Activated T-cell treated with anti-CD3 and anti-CD28 coated beads, Interleukin-2, amount 50 U/mL, for 4 hours (primary cell): Measurements from ENCODE around the gene NDUFC1. TPM values are rescaled to one million over a fixed set of nuclear protein-coding genes. Genes with fewer than 3 reads are reported as not detected.
"Not testable (repeated sequence)": the region's sequence is repeated elsewhere in the genome, so short reads cannot be mapped to it uniquely, and the experiment has no call there.

Experiments used
- ATAC-seq, 2 donors: fragments of 200-7000 bp; cut with Tn5 transposase; one replicate each; pipeline ENCODE4 v1.10.0; 2021
- DNase-seq: peaks from one replicate; pipeline ENCODE4 v3.0.0-alpha.2; 2020
- H3K27me3 Mint-ChIP-seq: one replicate; pipeline ENCODE4 v1.8.0; 2021; ENCODE audit warnings: low read depth, mixed read lengths
- H3K36me3 Mint-ChIP-seq: one replicate; pipeline ENCODE4 v1.8.0; 2022; ENCODE audit warnings: mixed read lengths; ENCODE audit not compliant: insufficient read depth
- H3K4me1 Mint-ChIP-seq: one replicate; pipeline ENCODE4 v1.8.0; 2021; ENCODE audit warnings: low read depth, mixed read lengths
- H3K4me3 Mint-ChIP-seq: one replicate; pipeline ENCODE4 v1.8.0; 2021; ENCODE audit warnings: mild to moderate bottlenecking, moderate library complexity, mixed read lengths
- H3K9me3 Mint-ChIP-seq: one replicate; pipeline ENCODE4 v1.8.0; 2021; ENCODE audit warnings: mixed read lengths
- total RNA-seq, 3 donors: library from RNA; stranded (reverse); gene quantifications; one replicate each; pipeline ENCODE4 v1.2.1, GENCODE V29; 2021

The NDUFC1 gene
- total RNA-seq, 3 donors from 2014 or later = 46.4 to 51.9 (median 51.6) TPM

DNA sequence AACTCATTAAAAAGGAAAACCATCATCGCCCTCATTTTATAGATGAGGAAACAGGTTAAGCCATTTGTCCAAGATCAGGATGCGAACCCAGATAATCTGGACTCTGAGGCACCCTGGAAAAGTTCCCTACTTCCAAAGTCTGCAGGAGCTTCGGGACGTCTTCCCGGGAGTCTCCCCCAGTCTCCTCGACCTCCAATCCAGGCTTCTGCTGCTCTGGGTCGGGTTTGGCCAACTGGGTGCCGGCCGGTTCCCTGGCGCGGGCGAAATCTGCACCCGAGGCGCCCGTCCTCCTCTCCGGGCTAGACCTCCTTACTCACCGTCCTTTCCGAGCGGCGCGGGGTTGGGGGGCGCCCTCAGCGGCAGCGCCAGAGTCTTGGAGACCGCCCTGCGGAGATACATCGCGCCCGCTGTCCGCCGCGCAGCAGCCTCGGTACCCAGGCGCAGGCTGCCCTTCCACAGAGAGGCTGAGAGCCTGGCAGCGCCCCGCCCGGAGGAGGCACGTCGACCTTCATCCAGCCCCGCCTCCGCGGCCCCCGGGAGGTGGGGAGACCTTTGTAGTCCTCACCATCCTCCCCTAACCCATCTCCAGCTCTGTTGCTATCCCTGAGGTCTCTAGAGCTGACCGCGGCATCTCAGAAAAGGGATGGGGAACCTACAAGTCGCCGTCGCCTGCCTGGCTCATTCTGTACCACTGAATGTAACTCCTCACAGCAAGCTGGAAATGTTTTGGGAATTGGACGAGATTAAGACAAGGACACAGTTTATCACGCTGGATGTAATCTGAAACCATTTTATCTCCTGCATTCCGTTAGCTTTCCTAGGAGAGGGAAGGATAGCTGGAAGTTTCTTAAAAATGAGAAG is 22.3 kb downstream of the NDUFC1 start, which contains the start of gene MGARP:
Gene MGARP, minus strand, starts transcription at position 466 of the 861 bp plus-strand sequence. Its CDS starts 67 bp downstream, at position 399.
- Mint-ChIP-seq H3K36me3 (peaks cover 4% of the 10 kb centered on the region), H3K27me3 (peaks cover 47% of the 10 kb centered on the region), H3K4me1 (peaks cover 11% of the 10 kb centered on the region), H3K4me3 (peak within 1 kb of the TSS; percentile 76), H3K9me3 (peaks cover 4% of the 10 kb centered on the region)
- DNase-seq (peak; percentile 16), ATAC-seq (peak; percentile 81 to 87)

DNA sequence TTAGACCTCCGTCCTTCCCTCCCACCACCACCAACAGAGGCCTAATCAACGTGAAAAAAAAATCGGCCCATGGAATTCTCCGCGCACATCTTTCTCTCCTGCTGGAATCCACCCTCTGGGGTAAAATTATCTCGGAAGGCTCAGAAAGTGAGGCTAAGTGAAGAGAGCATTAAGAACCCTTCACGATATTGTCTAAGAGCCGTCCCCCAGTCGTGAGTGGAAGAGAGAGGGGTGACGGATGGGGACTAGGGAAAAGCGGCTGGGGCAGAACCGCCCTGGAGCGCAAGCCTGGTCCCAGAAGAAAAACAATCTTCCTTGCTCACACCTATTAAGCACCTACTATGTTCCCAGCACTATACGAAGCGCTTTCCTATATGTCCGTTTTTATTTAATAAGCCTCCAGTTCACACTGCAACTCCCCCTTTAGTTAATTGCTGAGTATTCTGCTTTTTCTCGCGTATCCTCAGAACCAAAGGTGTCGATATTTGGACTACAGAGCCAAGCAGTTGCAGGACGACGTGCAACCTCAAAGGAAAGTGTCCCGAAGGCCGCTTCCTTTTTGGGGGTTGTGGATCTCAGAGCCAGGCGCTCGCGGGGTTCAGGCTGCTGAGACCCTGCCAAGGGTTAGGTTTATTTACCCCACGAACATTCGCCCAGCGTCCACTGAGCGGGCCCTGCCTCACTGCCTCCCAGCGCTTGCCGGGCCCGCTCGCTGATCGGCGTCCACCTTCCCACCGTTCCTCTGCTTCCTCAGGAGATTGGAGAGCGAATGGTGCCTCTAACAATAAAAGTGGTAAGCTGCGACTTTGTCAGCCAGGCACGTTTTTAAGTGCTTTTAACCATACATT is 23.1 kb downstream of the NDUFC1 start:
- DNase-seq = no peak
- peaks cover 47% of the 10 kb centered on the region for H3K27me3 Mint-ChIP-seq
- ATAC-seq = peak; percentile 42 to 46
- H3K36me3 Mint-ChIP-seq = no peaks in the 10 kb centered on the region
- peaks cover 11% of the 10 kb centered on the region for H3K4me1 Mint-ChIP-seq
- H3K9me3 Mint-ChIP-seq = no peaks in the 10 kb centered on the region
- peak overlapping the region; percentile 76 for H3K4me3 Mint-ChIP-seq

DNA sequence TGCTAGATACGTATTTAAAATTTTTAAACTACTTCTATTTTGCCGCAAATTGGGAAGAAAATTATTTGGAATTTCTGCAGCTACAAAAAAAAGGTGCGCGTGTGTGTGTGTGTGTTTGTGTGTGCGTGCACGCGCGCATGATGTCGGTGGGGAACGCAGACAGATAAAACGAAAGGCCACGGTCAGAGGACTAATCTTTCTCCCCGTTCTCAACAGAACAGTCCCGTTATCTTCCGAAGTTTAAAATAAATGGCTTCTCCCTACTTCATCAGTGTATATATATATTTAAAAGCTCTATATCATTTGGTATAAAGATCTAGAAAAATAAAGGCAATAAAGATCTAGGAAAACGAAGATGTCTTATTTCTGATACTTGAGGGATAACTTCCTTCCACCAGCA is 23.8 kb downstream of the NDUFC1 start:
- Mint-ChIP-seq H3K9me3 (no peaks in the 10 kb centered on the region), H3K36me3 (no peaks in the 10 kb centered on the region), H3K27me3 (peaks cover 47% of the 10 kb centered on the region), H3K4me1 (peaks cover 11% of the 10 kb centered on the region), H3K4me3 (peak overlapping the region; percentile 76)
- DNase-seq (no peak), ATAC-seq (no peak)

GRCh38 chr4:139275281-139275735 is 27.0 kb downstream of the NDUFC1 start:
- Mint-ChIP-seq H3K27me3 (peaks cover 37% of the 10 kb centered on the region), H3K9me3 (no peaks in the 10 kb centered on the region), H3K4me3 (no peak overlapping the region), H3K4me1 (peaks cover 11% of the 10 kb centered on the region), H3K36me3 (no peaks in the 10 kb centered on the region)
- ATAC-seq (no peak), DNase-seq (no peak)

- no peaks in the 10 kb centered on the region for H3K9me3 Mint-ChIP-seq
- peaks cover 32% of the 10 kb centered on the region for H3K27me3 Mint-ChIP-seq
- H3K36me3 Mint-ChIP-seq = no peaks in the 10 kb centered on the region
- DNase-seq (no peak), ATAC-seq (no peak)
- no peak overlapping the region for H3K4me3 Mint-ChIP-seq
- H3K4me1 Mint-ChIP-seq = peaks cover 11% of the 10 kb centered on the region
Measured at GRCh38 chr4:139274790-139275189, 27.5 kb downstream of the NDUFC1 start.

DNA sequence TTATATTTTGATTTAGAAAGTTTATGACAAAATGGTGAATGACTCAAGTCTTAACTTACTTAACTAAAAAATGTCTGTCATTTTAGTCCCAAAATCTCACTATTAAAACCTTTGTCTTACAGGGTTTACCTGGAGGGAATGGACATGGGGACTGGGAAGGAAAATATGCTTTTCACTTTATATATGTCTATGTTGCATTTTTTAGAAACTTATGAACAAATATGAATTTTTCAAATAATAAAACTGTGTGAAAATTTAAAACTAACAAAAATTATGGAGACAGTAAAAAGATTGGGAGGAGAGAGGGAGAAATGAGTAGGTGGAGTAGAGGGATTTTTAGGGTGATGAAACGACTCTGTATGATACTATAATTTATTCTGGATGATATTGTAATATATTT is 28.4 kb downstream of the NDUFC1 start:
- Mint-ChIP-seq H3K27me3 (peaks cover 24% of the 10 kb centered on the region), H3K9me3 (no peaks in the 10 kb centered on the region), H3K4me1 (peaks cover 2% of the 10 kb centered on the region), H3K36me3 (no peaks in the 10 kb centered on the region), H3K4me3 (no peak overlapping the region)
- ATAC-seq = no peak
- no peak for DNase-seq

GRCh38 chr4:139267301-139267700 is 35.0 kb downstream of the NDUFC1 start:
- H3K4me3 Mint-ChIP-seq = peak overlapping the region; percentile 70

DNA sequence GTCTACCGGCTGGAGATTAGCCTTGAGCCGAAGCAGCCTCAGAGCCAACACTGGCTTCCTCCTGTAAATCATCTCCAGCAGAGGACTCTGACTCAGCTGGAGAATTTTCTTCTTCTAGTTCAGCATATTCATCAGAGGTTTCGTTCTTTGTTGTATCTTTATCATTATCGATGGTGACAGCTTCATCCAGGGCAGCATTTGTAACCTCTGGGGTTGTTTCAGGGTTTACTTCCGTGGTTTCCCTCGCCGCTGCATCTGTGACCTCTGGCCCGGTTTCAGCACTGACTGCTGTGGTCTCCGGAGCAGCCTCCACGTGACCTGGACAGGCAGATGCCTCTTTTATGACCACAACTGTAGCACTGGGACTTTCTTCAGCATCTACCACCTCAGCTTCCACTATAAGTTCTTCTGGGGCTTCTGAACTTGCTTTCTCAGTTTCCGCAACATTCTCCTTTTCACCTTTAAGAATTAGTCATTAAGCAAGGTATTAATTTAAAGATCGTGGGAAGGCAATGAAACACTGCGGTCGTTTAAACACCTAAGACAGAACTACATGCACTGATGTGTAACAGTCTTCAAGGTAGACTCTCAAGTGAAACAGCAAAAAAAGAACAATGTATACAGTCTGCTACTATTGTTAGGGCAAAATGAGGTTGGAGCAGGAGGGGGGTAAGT is 35.6 kb downstream of the NDUFC1 start:
- ATAC-seq (peak; percentile 94 to 96), DNase-seq (peak; percentile 38)
- Mint-ChIP-seq H3K36me3 (no peaks in the 10 kb centered on the region), H3K4me3 (peak overlapping the region; percentile 70), H3K4me1 (peaks cover 26% of the 10 kb centered on the region), H3K9me3 (no peaks in the 10 kb centered on the region), H3K27me3 (peaks cover under 1% of the 10 kb centered on the region)

More at GRCh38 chr4:139267301-139267700, 35.0 kb downstream of the NDUFC1 start:
- Mint-ChIP-seq H3K9me3 (no peaks in the 10 kb centered on the region), H3K4me1 (peaks cover 26% of the 10 kb centered on the region), H3K27me3 (no peaks in the 10 kb centered on the region), H3K36me3 (no peaks in the 10 kb centered on the region)
- DNase-seq (no peak), ATAC-seq (no peak)

- Mint-ChIP-seq H3K36me3 (no peaks in the 10 kb centered on the region), H3K4me3 (peak overlapping the region; percentile 70)
- ATAC-seq = peak in 1 of 2 donors; percentile 1
Measured at GRCh38 chr4:139266208-139266582, 36.1 kb downstream of the NDUFC1 start.

GRCh38 chr4:139265654-139266053 is 36.6 kb downstream of the NDUFC1 start:
- no peaks in the 10 kb centered on the region for H3K9me3 Mint-ChIP-seq
- H3K36me3 Mint-ChIP-seq = no peaks in the 10 kb centered on the region
- H3K4me3 Mint-ChIP-seq = no peak overlapping the region
- H3K27me3 Mint-ChIP-seq = peaks cover 2% of the 10 kb centered on the region
- DNase-seq (no peak), ATAC-seq (no peak)
- peaks cover 26% of the 10 kb centered on the region for H3K4me1 Mint-ChIP-seq

More at GRCh38 chr4:139266208-139266582, 36.1 kb downstream of the NDUFC1 start:
- Mint-ChIP-seq H3K9me3 (no peaks in the 10 kb centered on the region), H3K4me1 (peaks cover 26% of the 10 kb centered on the region), H3K27me3 (peaks cover 2% of the 10 kb centered on the region)
- no peak for DNase-seq

DNA sequence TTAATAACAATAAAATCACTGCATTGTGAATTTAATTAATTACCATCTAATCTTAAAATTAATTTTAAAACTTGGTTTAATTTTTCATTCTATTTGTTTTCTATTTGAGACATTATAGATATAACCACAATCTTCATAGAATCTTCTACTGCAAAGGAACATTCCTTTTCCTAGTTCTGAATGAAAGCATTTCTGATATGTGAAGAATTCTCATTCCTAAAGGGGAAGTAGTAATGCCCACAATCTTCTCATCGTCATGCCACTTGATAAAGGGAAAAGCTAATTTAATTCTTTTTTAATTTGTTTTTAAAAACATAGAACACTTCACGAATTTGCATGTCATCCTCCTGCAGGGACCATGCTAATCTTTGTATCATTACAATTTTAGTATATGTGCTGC is 45.9 kb downstream of the NDUFC1 start:
- Mint-ChIP-seq H3K4me3 (no peak overlapping the region), H3K4me1 (no peaks in the 10 kb centered on the region), H3K36me3 (no peaks in the 10 kb centered on the region), H3K9me3 (no peaks in the 10 kb centered on the region), H3K27me3 (peaks cover 4% of the 10 kb centered on the region)
- ATAC-seq = no peak
- DNase-seq = no peak

- H3K4me1 Mint-ChIP-seq, ATAC-seq, H3K27me3 Mint-ChIP-seq, H3K36me3 Mint-ChIP-seq, DNase-seq, H3K4me3 Mint-ChIP-seq, H3K9me3 Mint-ChIP-seq: not testable (repeated sequence)
Measured at GRCh38 chr4:139255581-139255980, 46.7 kb downstream of the NDUFC1 start.

- no peak for ATAC-seq
- no peak overlapping the region for H3K4me3 Mint-ChIP-seq
- H3K27me3 Mint-ChIP-seq = no peaks in the 10 kb centered on the region
- H3K4me1 Mint-ChIP-seq = no peaks in the 10 kb centered on the region
- no peaks in the 10 kb centered on the region for H3K9me3 Mint-ChIP-seq
- H3K36me3 Mint-ChIP-seq = no peaks in the 10 kb centered on the region
- no peak for DNase-seq
Measured at GRCh38 chr4:139253713-139254112, 48.6 kb downstream of the NDUFC1 start.

DNA sequence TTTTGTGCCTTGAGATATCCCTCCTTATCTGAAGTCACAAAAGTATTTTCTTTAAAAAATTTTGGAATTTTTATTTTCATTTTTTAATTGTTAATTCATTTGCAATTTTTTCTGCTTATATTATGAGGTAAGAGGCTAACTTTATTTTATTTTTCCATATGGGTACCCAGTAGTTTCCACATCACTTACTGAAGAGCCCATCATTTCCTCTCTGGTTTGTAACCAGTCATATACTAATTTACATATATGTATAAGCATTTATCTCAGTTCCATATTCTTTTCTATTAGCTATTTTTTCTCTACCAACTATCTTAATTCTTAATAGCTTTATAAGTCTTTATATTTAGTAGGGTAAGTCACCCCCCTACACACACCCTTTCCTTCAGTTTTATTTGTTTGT is 49.2 kb downstream of the NDUFC1 start:
- ATAC-seq (no peak), DNase-seq (no peak)
- Mint-ChIP-seq H3K4me3 (no peak overlapping the region), H3K4me1 (no peaks in the 10 kb centered on the region), H3K27me3 (no peaks in the 10 kb centered on the region), H3K9me3 (no peaks in the 10 kb centered on the region), H3K36me3 (no peaks in the 10 kb centered on the region)
